HT1080 (cell line): ENCODE data around the gene CD151. TPM values are rescaled to one million over a fixed set of nuclear protein-coding genes. Genes with fewer than 3 reads are reported as not detected.

Experiments
- DNase-seq: peaks from one replicate; pipeline ENCODE4 v3.0.0-alpha.2; 2015; ENCODE audit warnings: low read depth
- total RNA-seq: library from RNA; depleted of rRNA; stranded (reverse); fragments of >200 nt; shearing (Covaris generic); gene quantifications from 2 replicates; pipeline ENCODE4 v1.2.3, GENCODE V29; 2014

CD151 gene
- total RNA-seq, 1 experiment from 2014 or later, result 506 TPM

DNA sequence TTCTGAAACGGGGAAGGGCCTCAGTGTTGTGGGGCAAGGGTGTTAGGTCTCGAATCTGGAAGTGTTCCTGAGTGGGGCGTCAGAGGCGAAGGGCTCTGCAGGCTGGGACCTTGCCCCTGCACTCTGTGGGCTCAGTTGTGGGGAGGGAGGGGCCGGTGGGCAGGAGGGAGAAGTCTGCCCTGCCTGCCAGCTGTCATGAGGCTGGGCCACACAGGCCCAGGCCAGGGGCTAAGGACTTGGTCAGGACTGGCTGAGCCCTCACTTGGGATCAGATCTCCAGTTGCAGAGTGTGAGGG lies 4.9 kb upstream of the CD151 start, which contains the start of gene CRACR2B:
TSS of gene CRACR2B (plus strand) at position 23 of the 296 bp plus-strand sequence. CDS start 689 bp downstream, outside the sequence.
- no peak for DNase-seq

DNA sequence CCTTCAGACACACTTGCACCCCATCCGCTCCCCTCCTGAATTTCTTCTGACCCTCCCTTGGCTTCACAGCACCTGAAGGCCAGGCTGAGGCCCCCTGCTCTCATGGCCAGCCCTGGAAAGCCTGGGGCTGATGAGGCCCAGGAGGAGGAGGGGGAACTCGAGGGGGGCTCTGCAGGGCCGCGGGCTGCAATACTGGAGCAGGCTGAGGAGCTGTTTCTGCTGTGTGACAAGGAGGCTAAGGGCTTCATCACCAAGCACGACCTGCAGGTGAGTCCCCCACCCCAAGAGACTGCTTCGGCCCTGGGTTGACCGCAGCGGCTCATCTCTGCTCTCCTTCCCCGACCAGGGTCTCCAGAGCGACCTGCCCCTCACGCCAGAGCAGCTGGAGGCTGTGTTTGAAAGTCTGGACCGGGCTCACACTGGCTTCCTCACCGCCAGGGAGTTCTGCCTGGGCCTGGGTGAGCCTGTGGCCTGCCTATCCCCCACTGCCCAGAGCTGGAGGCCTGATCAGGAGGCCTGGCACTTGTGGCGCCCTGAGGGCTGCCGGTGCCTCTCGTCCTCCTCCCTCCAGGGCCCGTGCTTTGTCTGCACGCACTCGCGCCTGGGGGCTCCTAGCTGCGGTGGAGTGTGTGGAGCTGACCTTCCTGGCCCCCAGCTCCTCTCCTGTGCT lies 4.1 kb upstream of the CD151 start:
- no peak for DNase-seq

DNA sequence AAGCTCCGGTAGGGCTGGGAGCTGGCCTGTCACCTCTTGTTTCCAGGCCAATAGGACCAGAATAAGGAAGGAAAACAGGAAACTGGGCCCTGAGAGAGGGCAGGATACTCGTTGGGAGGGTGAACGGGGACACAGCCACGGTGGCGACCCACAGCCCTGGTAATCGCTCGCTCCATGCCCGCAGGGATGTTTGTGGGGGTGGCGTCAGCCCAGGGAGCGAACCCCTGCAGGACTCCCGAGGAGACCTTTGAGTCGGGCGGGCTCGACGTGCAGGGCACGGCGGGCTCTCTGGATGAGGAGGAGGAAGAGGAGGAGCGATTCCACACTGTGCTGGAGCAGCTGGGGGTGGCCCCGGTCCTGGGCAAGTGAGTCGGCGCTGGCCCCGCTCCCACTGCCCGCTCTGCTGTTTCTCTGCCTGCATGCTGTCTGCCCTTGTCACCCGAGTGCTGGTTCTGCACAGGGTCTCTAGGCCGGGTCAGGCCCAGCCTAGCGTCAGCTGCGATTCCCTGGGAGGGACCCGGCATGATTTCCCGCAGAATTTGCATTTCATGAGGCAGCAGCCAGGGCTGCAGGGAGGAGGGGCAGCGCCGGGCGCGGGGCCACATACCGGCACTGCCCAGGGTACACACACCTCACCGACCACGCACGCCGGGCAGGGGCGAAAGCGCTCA lies 3.4 kb upstream of the CD151 start:
- DNase-seq, result no peak

DNA sequence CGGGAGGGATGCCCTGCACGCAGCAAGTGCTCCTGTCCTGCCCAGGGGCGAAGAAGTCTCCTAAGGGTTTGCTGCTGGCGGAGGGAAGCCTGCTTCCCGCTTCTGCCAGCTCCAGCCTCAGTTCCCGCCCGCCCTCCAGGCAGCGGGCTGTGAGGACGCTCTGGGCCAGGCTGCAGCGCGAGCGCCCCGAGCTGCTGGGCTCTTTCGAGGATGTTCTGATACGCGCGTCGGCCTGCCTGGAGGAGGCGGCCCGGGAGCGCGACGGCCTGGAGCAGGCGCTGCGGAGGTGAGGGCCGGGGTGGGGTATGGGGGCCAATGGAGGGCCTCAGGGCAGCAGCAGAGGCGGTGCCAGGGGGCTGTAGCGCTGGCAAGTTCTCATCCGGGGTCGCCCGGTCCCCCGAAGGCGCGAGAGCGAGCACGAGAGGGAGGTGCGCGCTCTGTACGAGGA lies 2.9 kb upstream of the CD151 start:
- no peak for DNase-seq

DNA sequence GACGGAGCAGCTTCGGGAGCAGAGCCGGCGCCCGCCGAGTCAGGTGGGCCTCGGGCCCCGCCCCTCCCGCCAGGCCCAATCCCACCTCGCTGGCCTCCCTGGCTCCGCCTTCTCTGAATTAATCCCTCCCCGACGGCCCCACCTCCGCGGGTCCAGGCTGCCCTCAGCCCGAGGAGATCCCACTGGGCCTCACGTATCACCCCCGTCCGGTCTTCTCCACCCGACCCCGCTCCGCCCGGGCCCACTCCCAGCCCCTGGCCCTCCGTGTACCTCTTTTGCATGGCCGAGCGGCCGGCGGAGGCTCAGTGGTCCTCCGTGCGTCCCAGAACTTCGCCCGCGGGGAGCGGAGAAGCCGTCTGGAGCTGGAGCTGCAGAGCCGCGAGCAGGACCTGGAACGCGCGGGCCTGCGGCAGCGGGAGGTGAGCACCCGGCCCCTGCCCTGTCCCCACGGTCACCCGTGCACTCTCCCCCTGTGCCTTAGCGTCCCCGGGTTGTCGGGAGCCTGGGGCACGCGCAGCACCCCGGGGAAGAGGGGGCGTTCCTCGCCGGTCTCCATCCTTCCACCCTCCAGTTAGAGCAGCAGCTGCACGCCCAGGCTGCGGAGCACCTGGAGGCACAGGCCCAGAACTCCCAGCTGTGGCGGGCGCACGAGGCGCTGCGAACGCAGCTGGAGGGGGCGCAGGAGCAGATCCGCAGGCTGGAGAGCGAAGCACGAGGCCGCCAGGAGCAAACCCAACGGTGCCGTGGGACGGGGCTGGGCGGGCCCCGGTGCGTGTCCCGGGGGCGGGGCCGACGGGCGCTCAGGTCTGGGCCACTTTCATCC lies 2.2 kb upstream of the CD151 start:
- no peak for DNase-seq

DNA sequence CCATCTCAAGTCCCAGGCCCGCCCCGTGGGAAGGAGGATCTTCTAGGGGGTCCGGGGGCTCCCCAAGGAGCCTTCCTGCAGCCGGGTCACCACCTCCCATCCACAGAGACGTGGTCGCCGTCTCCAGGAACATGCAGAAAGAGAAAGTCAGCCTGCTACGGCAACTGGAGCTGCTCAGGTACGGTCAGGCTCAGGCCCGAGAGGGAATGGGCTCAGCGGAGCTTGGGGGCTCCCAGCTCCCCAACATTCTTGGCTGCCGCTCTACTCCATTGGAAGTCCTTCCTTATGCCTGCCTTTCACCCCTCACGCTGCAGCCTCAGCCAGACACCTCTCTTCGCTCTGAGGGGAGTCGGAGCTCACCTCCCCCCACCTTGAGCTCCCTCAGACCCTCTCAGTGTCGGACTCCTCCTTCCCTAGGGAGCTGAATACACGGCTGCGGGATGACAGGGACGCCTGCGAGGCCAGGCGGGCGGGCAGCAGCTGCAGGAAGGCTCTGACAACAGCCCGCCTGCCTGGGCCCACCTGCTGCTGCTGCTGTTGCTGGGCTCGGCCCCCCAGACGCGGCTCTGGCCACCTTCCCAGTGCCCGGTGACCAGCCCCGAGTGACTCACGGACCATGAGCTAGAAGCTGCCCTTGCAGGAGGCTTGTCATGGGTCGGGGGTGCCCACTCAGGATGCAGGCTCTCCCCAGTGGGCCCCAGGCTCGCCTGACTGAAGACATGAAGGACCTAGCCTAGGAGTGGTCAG lies 1.5 kb upstream of the CD151 start:
- DNase-seq, result peak; percentile 89

DNA sequence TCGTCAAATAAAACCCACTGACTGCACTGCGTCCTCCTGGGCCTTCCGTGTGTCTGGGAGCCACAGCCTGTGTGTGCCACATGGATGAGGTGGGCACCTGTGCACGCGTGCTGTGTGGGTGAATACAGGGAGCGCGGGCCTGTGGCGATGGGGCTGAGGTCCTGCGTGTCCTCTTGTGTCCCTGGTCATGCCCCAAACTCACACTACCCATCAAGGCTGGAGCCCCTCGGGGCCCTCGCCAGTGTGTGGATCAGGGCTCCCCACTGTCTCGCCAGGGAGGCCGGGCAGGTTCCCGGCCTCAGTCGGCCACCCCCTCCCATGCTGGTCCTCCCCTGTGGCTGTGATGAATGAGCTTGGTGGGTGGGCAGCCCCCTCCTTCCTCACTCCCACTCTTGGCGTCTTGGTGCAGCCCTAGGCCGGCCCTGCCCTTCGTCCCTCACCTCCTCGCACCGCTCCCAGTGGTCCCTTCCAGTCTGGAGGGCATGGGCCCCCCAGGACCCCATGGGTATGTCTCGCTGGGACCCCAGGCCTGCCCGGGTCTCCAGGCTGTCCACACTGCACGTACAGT lies 707 bp upstream of the CD151 start:
- no peak for DNase-seq

DNA sequence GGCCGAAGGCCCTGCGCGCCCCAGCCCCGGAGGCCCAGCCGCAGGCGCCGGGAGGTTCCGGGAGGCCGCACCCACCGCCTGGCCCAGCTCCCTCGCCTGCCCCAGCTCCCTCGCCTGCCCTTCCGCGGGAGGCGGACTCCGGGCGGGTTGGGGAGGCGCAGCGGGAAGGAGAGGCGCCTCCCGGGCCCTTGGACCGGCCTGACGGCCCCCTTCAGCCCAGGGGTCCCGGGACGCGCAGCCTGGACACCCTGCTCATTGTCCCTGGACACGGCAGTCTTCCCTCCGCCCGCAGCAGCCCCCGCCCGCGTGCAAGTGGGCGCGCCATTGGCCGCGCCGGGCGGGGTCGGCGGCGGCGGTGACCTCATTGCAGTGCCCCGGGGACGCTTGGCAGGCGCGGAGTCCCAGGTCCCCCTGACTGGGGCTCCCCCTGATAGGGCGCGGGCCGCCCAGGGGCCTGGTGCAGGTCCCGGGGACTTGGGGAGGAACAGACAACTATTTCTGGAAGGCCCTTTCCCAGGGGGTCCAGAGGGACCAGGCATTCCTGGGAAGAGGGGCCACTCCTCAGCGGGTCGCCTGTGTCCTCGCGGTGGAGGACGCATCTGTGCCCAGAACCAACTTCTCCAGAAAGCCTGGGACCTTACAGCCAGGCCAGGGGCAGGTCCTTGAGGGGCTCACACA lies 501 bp downstream of the CD151 start:
- no peak for DNase-seq

DNA sequence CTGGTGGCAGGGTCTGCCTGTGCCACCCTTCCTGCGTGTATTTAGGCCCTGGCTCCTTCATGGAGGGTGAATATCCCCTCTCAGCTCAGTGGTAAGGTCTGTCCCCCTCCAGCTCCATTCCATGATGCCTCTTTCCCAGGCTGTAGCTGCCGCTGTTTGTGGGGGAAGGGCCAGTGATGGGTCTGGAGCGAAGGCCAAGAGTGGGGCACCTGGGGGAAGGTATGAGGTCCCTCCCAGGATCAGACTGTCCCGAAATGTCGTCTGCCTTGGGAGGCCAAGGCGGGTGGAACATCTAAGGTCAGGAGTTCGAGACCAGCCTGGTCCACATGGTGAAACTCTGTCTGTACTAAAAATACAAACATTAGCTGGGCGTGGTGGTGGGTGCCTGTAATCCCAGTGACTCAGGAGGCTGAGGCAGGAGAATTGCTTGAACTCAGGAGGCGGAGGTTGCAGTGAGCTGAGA lies 1.1 kb downstream of the CD151 start:
- DNase-seq, result peak; percentile 59

DNA sequence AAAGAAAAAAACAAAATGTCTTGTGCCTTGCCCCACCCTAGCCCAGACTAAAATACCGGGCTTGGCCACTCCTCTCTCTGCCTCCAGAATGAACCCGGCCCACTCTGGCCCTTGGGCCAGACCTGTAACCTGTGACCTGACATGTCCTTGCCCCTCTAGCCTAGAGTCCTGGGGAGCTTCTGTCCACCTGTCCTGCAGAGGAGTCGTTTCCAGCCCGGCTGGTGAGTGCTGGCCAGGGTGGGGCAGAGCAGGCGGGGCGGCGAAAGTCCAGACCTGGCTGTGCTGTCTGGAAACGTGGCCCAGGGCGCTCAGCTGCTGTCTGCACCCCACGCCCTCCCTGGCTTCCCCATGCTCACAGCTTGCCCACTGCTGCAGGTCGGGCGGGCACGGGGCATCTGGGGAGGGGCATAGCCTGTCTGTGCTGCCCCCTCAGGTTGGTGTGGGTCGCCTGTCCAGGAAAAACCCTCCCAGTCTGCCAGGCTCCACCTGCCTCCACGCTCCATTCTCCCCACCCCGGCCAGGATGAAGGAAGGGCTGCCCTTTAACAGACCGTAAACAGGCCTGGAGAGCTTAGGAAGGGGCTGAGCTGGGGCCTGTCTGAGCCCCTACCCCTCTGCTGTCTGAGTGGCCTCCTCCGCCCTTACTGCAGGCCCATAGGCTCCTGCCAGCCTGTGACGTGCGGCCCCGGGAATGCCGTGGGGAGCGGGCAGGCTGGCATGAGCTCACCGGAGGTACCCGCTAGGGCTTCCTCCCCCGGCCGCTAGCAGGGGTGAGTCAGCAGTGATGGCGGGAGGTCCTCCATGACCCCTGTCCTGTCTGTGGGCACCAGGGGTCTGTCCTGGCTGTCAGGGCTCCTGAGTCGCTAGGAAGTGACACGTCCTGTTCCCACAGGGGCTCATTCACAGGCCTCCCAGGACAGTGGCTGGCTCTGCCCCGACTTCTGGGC lies 1.9 kb downstream of the CD151 start:
- peak; percentile 98 for DNase-seq

DNA sequence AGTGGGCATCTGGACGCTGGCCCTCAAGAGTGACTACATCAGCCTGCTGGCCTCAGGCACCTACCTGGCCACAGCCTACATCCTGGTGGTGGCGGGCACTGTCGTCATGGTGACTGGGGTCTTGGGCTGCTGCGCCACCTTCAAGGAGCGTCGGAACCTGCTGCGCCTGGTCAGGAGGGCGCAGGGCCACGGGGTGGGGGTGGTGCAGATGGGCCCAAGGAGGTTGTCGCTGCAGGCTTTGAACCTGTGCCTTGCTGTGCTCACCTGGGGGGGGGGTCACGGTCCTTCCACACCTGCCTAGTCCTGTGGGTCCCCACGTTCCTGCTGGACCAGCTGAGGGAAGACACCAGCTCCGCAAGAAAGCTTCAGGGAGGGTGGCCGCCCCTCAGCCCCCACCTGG lies 3.5 kb downstream of the CD151 start:
- no peak for DNase-seq

DNA sequence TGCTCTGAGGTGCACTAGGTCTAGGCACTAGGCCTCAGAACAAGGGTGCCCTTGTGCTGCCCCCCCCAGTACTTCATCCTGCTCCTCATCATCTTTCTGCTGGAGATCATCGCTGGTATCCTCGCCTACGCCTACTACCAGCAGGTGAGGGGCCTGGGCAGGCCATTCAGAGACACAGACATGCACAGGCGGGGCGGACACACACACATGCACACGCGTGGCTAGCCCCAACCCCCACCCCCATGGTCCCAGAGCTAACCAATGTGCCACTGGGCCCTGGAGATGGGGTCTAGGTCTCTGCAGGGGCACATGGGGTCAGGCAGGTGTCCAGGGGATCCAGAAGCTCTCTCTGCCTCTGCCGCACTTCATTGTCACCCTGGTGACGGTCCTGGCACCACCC lies 3.9 kb downstream of the CD151 start:
- no peak for DNase-seq

DNA sequence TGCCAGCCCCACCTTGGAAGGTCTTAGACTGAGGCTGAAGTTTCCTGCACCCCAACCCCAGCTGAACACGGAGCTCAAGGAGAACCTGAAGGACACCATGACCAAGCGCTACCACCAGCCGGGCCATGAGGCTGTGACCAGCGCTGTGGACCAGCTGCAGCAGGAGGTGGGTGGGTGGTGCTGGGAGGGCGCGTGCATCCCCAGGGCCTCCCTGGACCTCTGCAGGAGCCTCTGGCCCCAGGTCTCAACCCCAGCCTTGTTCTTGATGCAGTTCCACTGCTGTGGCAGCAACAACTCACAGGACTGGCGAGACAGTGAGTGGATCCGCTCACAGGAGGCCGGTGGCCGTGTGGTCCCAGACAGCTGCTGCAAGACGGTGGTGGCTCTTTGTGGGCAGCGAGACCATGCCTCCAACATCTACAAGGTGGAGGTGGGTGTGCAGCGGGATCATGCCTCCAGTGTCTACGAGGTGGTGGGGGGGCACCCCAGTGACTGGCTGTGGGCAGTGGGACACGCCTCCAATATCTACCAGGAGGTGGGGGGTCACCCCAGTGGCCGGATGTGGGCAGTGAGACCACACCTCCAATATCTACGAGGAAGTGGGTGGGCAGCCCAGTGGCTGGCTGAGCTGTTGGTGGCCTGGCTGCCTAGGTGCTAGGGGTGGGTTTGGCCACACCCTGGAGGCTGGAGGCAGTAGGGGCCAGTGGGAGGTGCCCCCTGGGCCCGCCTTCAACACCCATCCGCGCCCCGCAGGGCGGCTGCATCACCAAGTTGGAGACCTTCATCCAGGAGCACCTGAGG lies 4.6 kb downstream of the CD151 start:
- DNase-seq, result peak; percentile 75

DNA sequence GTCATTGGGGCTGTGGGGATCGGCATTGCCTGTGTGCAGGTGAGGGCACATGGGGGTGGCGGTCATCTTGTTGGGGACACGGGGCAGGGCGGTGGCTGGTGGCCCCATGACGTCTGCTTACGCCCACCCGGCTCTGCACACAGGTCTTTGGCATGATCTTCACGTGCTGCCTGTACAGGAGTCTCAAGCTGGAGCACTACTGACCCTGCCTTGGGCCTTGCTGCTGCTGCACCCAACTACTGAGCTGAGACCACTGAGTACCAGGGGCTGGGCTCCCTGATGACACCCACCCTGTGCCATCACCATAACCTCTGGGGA lies 5.2 kb downstream of the CD151 start:
- no peak for DNase-seq

DNA sequence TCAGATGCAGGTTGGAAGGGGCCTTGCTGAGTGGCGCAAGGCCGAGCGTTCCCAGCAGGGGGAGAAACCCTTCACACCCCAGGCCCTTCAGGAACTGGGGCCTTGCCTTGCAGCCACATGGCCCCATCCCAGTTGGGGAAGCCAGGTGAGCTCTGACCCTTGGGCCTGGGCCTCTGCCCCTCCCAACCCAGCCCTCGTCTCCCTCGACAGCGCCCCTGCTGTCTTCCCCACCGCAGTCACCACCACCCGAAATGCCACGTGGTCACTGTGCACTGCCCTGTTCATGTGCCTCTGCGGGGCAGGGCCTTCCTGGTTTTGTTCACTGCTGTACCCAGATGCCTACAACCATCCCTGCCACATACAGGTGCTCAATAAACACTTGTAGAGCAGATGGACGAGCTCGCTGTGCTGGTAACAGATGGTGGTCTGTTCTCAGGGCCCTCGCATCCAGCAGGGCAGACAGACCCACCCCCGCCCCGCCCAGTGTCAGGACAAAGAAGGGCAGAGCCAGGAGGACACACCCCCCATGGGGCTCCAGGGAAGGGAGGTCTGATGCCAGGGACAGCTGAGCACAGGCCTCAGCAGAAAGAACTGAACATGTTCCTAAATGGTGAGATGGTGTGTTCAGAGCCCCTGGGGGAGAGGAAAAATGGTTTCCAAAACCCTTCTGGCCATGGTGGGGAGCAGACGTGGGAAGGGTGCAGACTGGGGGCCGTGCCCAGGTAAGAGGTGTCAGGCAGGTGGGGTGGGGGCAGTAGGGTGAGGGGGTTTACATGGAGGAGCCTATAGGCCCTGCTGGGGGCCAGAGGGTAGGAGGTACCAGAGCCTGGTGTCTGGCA lies 5.9 kb downstream of the CD151 start:
- DNase-seq, result no peak

DNA sequence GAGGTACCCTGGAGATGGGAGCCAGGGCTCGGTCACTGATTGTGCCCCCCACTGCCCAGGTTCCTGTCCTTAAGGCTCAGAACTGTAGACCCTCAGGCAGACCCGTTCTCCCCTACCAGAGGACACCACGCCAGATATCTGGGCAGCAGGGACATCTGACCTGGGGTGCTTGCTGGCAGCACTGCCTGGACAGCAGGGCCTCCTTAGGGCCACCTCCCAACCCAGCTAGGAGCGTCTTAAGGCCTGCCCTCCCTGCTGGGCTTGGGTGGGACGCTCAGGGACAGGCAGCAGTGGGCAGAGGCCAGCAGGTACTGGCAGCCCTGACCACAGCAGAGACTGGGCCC lies 6.5 kb downstream of the CD151 start:
- DNase-seq, result no peak

DNA sequence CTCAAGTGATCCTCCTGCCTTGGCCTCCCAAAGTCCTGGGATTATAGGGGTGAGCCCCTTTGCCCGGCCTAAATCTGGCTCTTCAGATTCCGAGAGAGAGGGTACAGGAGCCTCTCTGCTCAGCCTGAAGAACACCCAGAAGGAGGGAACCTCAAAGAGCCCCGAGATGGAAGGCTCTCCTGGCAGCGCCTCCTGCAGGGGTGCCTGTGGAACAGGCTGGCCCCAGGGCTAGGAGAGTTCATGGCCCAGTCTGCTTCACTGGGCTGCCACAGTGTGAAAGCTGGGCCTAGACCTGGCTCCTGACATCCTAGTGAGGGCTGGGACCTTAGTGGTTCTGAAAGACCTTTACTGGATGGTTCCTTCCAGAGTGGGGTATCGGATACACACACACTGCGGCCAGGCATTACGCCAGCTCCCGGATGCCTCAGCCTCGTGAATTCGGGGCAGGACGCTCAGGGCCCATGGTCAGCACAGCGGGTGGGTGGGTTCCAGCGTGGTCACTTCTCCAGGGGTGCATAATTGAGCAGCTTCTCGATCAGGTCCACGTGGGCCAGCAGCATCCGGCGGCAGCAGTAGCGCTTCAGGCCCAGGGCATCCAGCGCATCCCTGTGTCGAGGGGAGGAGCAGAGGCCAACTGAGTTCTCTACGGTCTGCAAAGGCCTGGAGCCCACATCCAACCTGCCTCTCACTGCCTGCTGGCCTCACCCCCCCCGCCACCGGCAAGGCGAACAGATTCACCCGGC lies 7.3 kb downstream of the CD151 start:
- no peak for DNase-seq
